Loucy (cell line): ENCODE data around the gene BBS4.

ENCODE experiments used
- H2AFZ ChIP-seq: fragments of 200-600 bp; sonication (generic); 2 replicates; pipeline ENCODE4 v1.6.0; 2016; ENCODE audit warnings: antibody characterized with exemption, mild to moderate bottlenecking, low read length, moderate library complexity
- H3F3A ChIP-seq: fragments of 200-600 bp; 2 replicates; pipeline ENCODE4 v1.6.0; 2016; ENCODE audit warnings: antibody characterized with exemption, low read depth, mild to moderate bottlenecking
- H3K27me3 ChIP-seq: fragments of 200-600 bp; sonication (generic); 2 replicates; pipeline ENCODE4 v1.6.1; 2014; ENCODE audit warnings: low read length, mild to moderate bottlenecking; ENCODE audit not compliant: insufficient read depth, poor library complexity, severe bottlenecking
- H3K36me3 ChIP-seq: fragments of 200-600 bp; sonication (generic); 2 replicates; pipeline ENCODE4 v1.6.1; 2016; ENCODE audit warnings: low read length; ENCODE audit not compliant: insufficient read depth
- H3K4me1 ChIP-seq: fragments of 200-600 bp; sonication (generic); 2 replicates; pipeline ENCODE4 v1.5.1; 2014; ENCODE audit warnings: low read length, mild to moderate bottlenecking; ENCODE audit not compliant: insufficient read depth, poor library complexity, severe bottlenecking
- H3K4me2 ChIP-seq: fragments of 200-600 bp; sonication (generic); 2 replicates; pipeline ENCODE4 v1.6.0; 2014; ENCODE audit warnings: antibody characterized with exemption, low read length, low read depth, mild to moderate bottlenecking; ENCODE audit not compliant: poor library complexity, severe bottlenecking
- H3K4me3 ChIP-seq: fragments of 200-600 bp; sonication (generic); 2 replicates; pipeline ENCODE4 v1.5.1; 2014; ENCODE audit warnings: low read length, mild to moderate bottlenecking, mixed read lengths; ENCODE audit not compliant: poor library complexity, severe bottlenecking
- H3K79me2 ChIP-seq: fragments of 200-600 bp; sonication (generic); 2 replicates; pipeline ENCODE4 v1.6.1; 2014; ENCODE audit warnings: low read length; ENCODE audit not compliant: insufficient read depth
- H3K9ac ChIP-seq: fragments of 200-600 bp; sonication (generic); 2 replicates; pipeline ENCODE4 v1.6.0; 2014; ENCODE audit warnings: mild to moderate bottlenecking, low read depth, low read length, moderate library complexity; ENCODE audit not compliant: poor library complexity, severe bottlenecking
- H3K9me2 ChIP-seq: fragments of 200-600 bp; sonication (generic); replicated peaks from 2 replicates; pipeline ENCODE4 v1.6.1; 2016; ENCODE audit warnings: low read depth, low read length, mixed read lengths
- H3K9me3 ChIP-seq: fragments of 200-600 bp; sonication (generic); 2 replicates; pipeline ENCODE4 v1.6.1; 2014; ENCODE audit warnings: mild to moderate bottlenecking, antibody characterized with exemption, low read length, low read depth; ENCODE audit not compliant: insufficient read depth
- H4K20me1 ChIP-seq: fragments of 200-600 bp; sonication (generic); 2 replicates; pipeline ENCODE4 v1.6.0; 2014; ENCODE audit warnings: antibody characterized with exemption, low read length, mild to moderate bottlenecking; ENCODE audit not compliant: insufficient read depth, poor library complexity, severe bottlenecking
- CTCF ChIP-seq: fragments of 200-600 bp; sonication (generic); conservative IDR thresholded peaks from 2 replicates; pipeline ENCODE4 v1.5.1; 2014; ENCODE audit warnings: mild to moderate bottlenecking, antibody characterized with exemption, low read length
- EZH2phosphoT487 ChIP-seq: fragments of 200-600 bp; IDR thresholded peaks from 2 replicates; pipeline ENCODE4 v1.6.1; 2018; ENCODE audit warnings: antibody characterized with exemption, mild to moderate bottlenecking, moderate library complexity, borderline replicate concordance

The BBS4 gene

GRCh38 chr15:72786242-72786641 lies 100.2 kb downstream of the BBS4 start:
- Histone ChIP-seq H3F3A (no peaks in the 10 kb centered on the region), H3K9me2 (no peaks in the 10 kb centered on the region), H3K27me3 (no peaks in the 10 kb centered on the region), H3K36me3 (no peaks in the 10 kb centered on the region), H3K79me2 (peaks cover 22% of the 10 kb centered on the region), H3K4me2 (no peak overlapping the region), H2AFZ (peak overlapping the region; percentile 45), H3K4me3 (no peak overlapping the region), H3K4me1 (peaks cover 23% of the 10 kb centered on the region), H3K9me3 (no peaks in the 10 kb centered on the region), H3K9ac (no peak overlapping the region), H4K20me1 (peaks cover 16% of the 10 kb centered on the region)
- TF ChIP-seq CTCF (no peak), EZH2phosphoT487 (no peak)

- Histone ChIP-seq H3K4me3 (no peak overlapping the region), H3K36me3 (no peaks in the 10 kb centered on the region), H3F3A (no peaks in the 10 kb centered on the region), H3K27me3 (no peaks in the 10 kb centered on the region), H3K4me1 (peaks cover 17% of the 10 kb centered on the region), H3K9ac (no peak overlapping the region), H2AFZ (peak overlapping the region; percentile 45; the same call in 1 of the 2 replicates), H3K4me2 (no peak overlapping the region), H3K79me2 (peaks cover 16% of the 10 kb centered on the region), H4K20me1 (peaks cover 10% of the 10 kb centered on the region), H3K9me2 (no peaks in the 10 kb centered on the region), H3K9me3 (no peaks in the 10 kb centered on the region)
- TF ChIP-seq EZH2phosphoT487 (no peak), CTCF (no peak)
Observed at GRCh38 chr15:72786676-72787345, 100.8 kb downstream of the BBS4 start.

GRCh38 chr15:72787526-72787925 lies 101.5 kb downstream of the BBS4 start:
- Histone ChIP-seq H3K9me3 (no peaks in the 10 kb centered on the region), H3K9me2 (no peaks in the 10 kb centered on the region), H3K27me3 (no peaks in the 10 kb centered on the region), H3K9ac (no peak overlapping the region), H4K20me1 (peaks cover 3% of the 10 kb centered on the region), H3F3A (no peaks in the 10 kb centered on the region), H3K4me1 (peaks cover 16% of the 10 kb centered on the region), H3K4me2 (no peak overlapping the region), H3K4me3 (no peak overlapping the region), H3K79me2 (peaks cover 9% of the 10 kb centered on the region), H3K36me3 (no peaks in the 10 kb centered on the region), H2AFZ (no peak overlapping the region)
- TF ChIP-seq CTCF: no peak
